Measurements from ENCODE around the gene CALCOCO1. TPM values are rescaled to one million over a fixed set of nuclear protein-coding genes. Genes with fewer than 3 reads are reported as not detected.

Gene CALCOCO1
- total RNA-seq, 1 experiment from 2014 or later: 27.0 TPM

GRCh38 chr12:53722450-53723041 is 4.7 kb downstream of the CALCOCO1 start:
- Mint-ChIP-seq H3K36me3 (no peaks in the 10 kb centered on the region), H3K27me3 (ENCODE audit: low read depth) (no peaks in the 10 kb centered on the region), H3K27ac (no peak overlapping the region), H3K9me3 (no peaks in the 10 kb centered on the region), H3K4me1 (peaks cover 17% of the 10 kb centered on the region), H3K4me3 (no peak overlapping the region)
- ATAC-seq (no peak), DNase-seq (ENCODE audit: low spot score) (no peak)
- ChIA-PET CTCF (interaction anchor here (0.8 to 2.8 kb wide), 5 partner anchors 20 to 35 kb away, joined by 3 to 19 read pairs (median 7); no protein-coding TSS in a partner anchor), POLR2A (no interaction called here)
- 0 out of 2 replicates have a peak, but pooled peaks have one; percentile 23 for TF ChIP-seq ZNF121 (CRISPR knock-in tag; IDR thresholded peaks at IDR 0.05)
- no peak for TF ChIP-seq ZNF416 (CRISPR knock-in tag; IDR thresholded peaks at IDR 0.05)

GRCh38 chr12:53720946-53721345 is 6.3 kb downstream of the CALCOCO1 start:
- Mint-ChIP-seq H3K36me3 (no peaks in the 10 kb centered on the region), H3K27ac (no peak overlapping the region), H3K4me1 (peaks cover 13% of the 10 kb centered on the region), H3K9me3 (no peaks in the 10 kb centered on the region), H3K4me3 (no peak overlapping the region), H3K27me3 (ENCODE audit: low read depth) (no peaks in the 10 kb centered on the region)
- no peak for ATAC-seq
- no peak for DNase-seq (ENCODE audit: low spot score)
- CTCF ChIA-PET: interaction anchor here (2.2 to 2.8 kb wide), 2 partner anchors 19 to 26 kb away, joined by 8 to 19 read pairs; no protein-coding TSS in a partner anchor
- TF ChIP-seq ZNF423 (CRISPR knock-in tag; IDR thresholded peaks at IDR 0.05) (no peak), ZNF263 (CRISPR knock-in tag; IDR thresholded peaks at IDR 0.05; ENCODE audit: low read depth) (no peak), NFE2L1 (CRISPR knock-in tag; IDR thresholded peaks at IDR 0.05) (no peak), MXD4 (CRISPR knock-in tag; IDR thresholded peaks at IDR 0.05; ENCODE audit: borderline replicate concordance) (no peak), FOXP1 (CRISPR knock-in tag; IDR thresholded peaks at IDR 0.05; ENCODE audit: borderline replicate concordance) (no peak), CTCF (IDR thresholded peaks at IDR 0.05) (no peak), ZNF671 (CRISPR knock-in tag; IDR thresholded peaks at IDR 0.05) (no peak), NR1H2 (CRISPR knock-in tag; IDR thresholded peaks at IDR 0.05) (no peak), HMGA2 (CRISPR knock-in tag; IDR thresholded peaks at IDR 0.05) (no peak), FOXP4 (CRISPR knock-in tag; IDR thresholded peaks at IDR 0.05) (no peak), FOXJ3 (CRISPR knock-in tag; IDR thresholded peaks at IDR 0.05; ENCODE audit: borderline replicate concordance) (no peak), ATF3 (CRISPR knock-in tag; conservative IDR thresholded peaks at IDR 0.05) (no peak), RELA (CRISPR knock-in tag; IDR thresholded peaks at IDR 0.05; ENCODE audit: borderline replicate concordance) (no peak), ZNF281 (CRISPR knock-in tag; IDR thresholded peaks at IDR 0.05) (no peak), TCF7 (CRISPR knock-in tag; IDR thresholded peaks at IDR 0.05; ENCODE audit: low read depth) (no peak), GRHL2 (CRISPR knock-in tag; IDR thresholded peaks at IDR 0.05; ENCODE audit: insufficient replicate concordance, severe bottlenecking) (no peak), TEAD1 (CRISPR knock-in tag; IDR thresholded peaks at IDR 0.05) (no peak)
- TF ChIP-seq, protein P1, sequence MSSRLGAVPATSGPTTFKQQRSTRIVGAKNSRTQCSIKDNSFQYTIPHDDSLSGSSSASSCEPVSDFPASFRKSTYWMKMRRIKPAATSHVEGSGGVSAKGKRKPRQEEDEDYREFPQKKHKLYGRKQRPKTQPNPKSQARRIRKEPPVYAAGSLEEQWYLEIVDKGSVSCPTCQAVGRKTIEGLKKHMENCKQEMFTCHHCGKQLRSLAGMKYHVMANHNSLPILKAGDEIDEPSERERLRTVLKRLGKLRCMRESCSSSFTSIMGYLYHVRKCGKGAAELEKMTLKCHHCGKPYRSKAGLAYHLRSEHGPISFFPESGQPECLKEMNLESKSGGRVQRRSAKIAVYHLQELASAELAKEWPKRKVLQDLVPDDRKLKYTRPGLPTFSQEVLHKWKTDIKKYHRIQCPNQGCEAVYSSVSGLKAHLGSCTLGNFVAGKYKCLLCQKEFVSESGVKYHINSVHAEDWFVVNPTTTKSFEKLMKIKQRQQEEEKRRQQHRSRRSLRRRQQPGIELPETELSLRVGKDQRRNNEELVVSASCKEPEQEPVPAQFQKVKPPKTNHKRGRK (CRISPR knock-in tag; IDR thresholded peaks at IDR 0.05; ENCODE audit: borderline replicate concordance): no peak
- TF ChIP-seq, protein P2, sequence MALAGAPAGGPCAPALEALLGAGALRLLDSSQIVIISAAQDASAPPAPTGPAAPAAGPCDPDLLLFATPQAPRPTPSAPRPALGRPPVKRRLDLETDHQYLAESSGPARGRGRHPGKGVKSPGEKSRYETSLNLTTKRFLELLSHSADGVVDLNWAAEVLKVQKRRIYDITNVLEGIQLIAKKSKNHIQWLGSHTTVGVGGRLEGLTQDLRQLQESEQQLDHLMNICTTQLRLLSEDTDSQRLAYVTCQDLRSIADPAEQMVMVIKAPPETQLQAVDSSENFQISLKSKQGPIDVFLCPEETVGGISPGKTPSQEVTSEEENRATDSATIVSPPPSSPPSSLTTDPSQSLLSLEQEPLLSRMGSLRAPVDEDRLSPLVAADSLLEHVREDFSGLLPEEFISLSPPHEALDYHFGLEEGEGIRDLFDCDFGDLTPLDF (CRISPR knock-in tag; IDR thresholded peaks at IDR 0.05): no peak
- POLR2A ChIA-PET: no interaction called here

All from WTC11 (cell line).